Measurements from ENCODE around the gene TBC1D9B. TPM values are rescaled to one million over a fixed set of nuclear protein-coding genes. Genes with fewer than 3 reads are reported as not detected.

The TBC1D9B gene
- total RNA-seq, 1 experiment from 2014 or later: 44.9 TPM

DNA sequence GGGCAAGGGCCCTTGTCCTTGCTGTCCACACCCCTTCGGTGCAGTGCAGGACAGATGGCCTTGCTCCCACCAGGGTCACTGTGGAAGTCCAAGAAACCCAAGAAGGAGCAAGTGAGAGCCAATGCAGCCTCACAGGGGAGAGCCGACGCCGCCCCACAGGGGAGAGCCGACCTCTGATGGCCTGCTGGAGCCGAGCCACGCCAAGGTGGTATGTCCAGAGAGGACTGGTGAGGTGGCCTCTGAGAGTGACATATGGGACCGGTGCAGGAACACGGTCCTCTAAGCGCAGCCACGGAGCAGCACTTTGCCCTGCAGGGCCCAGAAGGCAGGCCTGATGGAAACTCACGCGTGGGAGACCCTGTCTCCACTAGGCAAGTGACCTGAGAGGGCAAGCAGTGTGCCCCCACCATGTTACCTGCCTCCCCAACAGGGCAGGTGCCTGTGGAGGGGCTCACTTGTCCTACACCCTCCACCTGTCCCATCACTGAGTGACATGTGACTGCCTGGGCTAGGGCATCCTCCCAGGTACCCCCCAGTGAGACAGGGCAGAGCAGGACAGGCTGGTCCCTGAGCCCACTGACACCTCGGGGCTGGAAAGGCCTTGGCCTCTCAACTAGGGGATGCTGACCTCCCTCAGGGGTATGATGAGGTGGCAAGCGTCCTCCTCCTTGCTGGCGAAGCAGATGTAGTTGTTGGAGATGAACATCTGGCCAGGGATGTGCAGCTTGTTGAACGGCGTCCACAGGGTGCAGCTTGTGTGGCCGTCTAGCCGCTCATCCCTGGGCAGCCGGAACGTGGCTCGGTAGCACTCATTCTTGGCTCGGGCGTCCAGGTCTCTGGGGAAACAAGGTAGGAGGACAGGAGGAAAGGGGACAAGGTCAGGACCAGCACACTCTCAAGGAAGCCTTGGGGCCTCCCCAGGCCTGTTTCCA is 16.7 kb downstream of the TBC1D9B start:
- Histone ChIP-seq H3K79me2 (ENCODE audit: low read length) (no peaks in the 10 kb centered on the region), H3K9me2 (replicated peaks; ENCODE audit: low read length) (no peaks in the 10 kb centered on the region), H3K4me2 (ENCODE audit: low read length) (no peak overlapping the region), H3K9me3 (ENCODE audit: low read length) (no peaks in the 10 kb centered on the region), H4K20me1 (ENCODE audit: low read length) (no peaks in the 10 kb centered on the region), H3K27ac (ENCODE audit: low read length) (no peak overlapping the region), H3K4me1 (ENCODE audit: insufficient read depth, low read length) (no peaks in the 10 kb centered on the region), H3K9ac (ENCODE audit: low read length) (no peak overlapping the region), H3K36me3 (ENCODE audit: low read depth, low read length) (peaks cover 14% of the 10 kb centered on the region), H3F3A (ENCODE audit: low read length, unreplicated experiment) (no peaks in the 10 kb centered on the region), H3K4me3 (ENCODE audit: low read length) (no peak overlapping the region), H3K27me3 (ENCODE audit: low read length) (no peaks in the 10 kb centered on the region), H2AFZ (ENCODE audit: low read length) (no peak overlapping the region)
- ChIA-PET POLR2A (ENCODE audit: unreplicated experiment) (no interaction called here), CTCF (no interaction called here)
- TF ChIP-seq EZH2 (IDR thresholded peaks at IDR 0.05; ENCODE audit: low read length, unreplicated experiment) (no peak), EZH2phosphoT487 (IDR thresholded peaks at IDR 0.05; ENCODE audit: borderline replicate concordance, low read length) (no peak)
- TF ChIP-seq, protein P1, sequence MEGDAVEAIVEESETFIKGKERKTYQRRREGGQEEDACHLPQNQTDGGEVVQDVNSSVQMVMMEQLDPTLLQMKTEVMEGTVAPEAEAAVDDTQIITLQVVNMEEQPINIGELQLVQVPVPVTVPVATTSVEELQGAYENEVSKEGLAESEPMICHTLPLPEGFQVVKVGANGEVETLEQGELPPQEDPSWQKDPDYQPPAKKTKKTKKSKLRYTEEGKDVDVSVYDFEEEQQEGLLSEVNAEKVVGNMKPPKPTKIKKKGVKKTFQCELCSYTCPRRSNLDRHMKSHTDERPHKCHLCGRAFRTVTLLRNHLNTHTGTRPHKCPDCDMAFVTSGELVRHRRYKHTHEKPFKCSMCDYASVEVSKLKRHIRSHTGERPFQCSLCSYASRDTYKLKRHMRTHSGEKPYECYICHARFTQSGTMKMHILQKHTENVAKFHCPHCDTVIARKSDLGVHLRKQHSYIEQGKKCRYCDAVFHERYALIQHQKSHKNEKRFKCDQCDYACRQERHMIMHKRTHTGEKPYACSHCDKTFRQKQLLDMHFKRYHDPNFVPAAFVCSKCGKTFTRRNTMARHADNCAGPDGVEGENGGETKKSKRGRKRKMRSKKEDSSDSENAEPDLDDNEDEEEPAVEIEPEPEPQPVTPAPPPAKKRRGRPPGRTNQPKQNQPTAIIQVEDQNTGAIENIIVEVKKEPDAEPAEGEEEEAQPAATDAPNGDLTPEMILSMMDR (conservative IDR thresholded peaks at IDR 0.05; ENCODE audit: low read depth, low read length): no peak
- intact Hi-C loops (cut with micrococcal nuclease): no loop called here
- BruUV-seq (replicated peaks): no TSS peak
- ATAC-seq (no peak), DNase-seq (no peak)

DNA sequence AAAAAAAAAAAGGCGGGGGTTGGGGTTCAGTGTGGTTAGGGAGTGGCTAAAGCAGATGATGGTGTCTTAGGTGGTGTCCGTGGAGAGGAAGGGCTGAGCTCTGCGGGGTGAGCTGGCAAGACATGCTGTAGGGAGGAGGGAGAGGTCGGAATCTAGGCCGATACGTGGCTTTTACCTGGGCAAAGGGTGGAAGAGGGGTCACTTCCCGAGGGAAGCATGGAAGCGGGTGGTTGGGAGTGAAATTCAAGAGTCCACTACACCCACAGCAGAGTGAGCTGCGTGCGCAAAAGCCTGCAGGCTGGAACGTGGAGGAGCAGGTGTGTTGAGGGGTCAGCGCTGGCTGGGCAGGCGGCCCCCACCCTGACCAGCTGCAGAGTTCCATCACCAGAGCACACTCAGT is 17.8 kb downstream of the TBC1D9B start:
- DNase-seq (no peak), ATAC-seq (no peak)
- intact Hi-C loops (cut with micrococcal nuclease): no loop called here
- no peaks in the 10 kb centered on the region for H4K20me1 ChIP-seq (ENCODE audit: low read length)
- POLR2A ChIA-PET (ENCODE audit: unreplicated experiment): no interaction called here
- no peak overlapping the region for H3K4me2 ChIP-seq (ENCODE audit: low read length)
- H3K9me2 ChIP-seq (replicated peaks; ENCODE audit: low read length): no peaks in the 10 kb centered on the region
- no peak overlapping the region for H3K4me3 ChIP-seq (ENCODE audit: low read length)
- CTCF ChIA-PET: no interaction called here
- no peaks in the 10 kb centered on the region for H3K4me1 ChIP-seq (ENCODE audit: insufficient read depth, low read length)
- no peaks in the 10 kb centered on the region for H3K9me3 ChIP-seq (ENCODE audit: low read length)
- no peak overlapping the region for H3K9ac ChIP-seq (ENCODE audit: low read length)
- no peak overlapping the region for H2AFZ ChIP-seq (ENCODE audit: low read length)
- H3F3A ChIP-seq (ENCODE audit: low read length, unreplicated experiment): no peaks in the 10 kb centered on the region
- peaks cover 22% of the 10 kb centered on the region for H3K36me3 ChIP-seq (ENCODE audit: low read depth, low read length)
- BruUV-seq (replicated peaks): no TSS peak
- no peaks in the 10 kb centered on the region for H3K79me2 ChIP-seq (ENCODE audit: low read length)
- H3K27me3 ChIP-seq (ENCODE audit: low read length): no peaks in the 10 kb centered on the region
- TF ChIP-seq EZH2phosphoT487 (IDR thresholded peaks at IDR 0.05; ENCODE audit: borderline replicate concordance, low read length): no peak
- no peak for TF ChIP-seq EZH2 (IDR thresholded peaks at IDR 0.05; ENCODE audit: low read length, unreplicated experiment)
- TF ChIP-seq, protein P1 (conservative IDR thresholded peaks at IDR 0.05; ENCODE audit: low read depth, low read length): no peak
- no peak overlapping the region for H3K27ac ChIP-seq (ENCODE audit: low read length)

DNA sequence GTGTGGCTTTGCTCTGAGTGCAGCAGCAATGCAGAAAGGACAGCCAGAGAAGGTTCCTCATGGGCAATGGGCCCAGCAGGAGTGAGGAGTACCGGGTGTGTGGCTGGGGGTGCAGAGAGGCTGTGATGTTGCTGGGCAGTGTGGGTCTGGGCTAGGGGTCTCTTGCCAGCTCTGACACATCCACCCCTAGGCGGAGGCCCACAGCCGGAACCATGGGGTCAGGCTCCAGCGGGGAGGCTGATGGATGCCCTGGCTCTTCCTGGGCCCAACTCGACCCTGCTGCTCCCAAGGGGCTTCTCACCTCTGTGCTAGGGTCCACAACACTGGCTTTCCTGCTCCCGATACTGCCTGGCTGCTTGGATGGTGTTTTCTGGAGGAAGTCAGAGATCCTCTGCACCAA is 19.9 kb downstream of the TBC1D9B start:
- Histone ChIP-seq H2AFZ (ENCODE audit: low read length) (no peak overlapping the region), H3K4me3 (ENCODE audit: low read length) (no peak overlapping the region), H3K27me3 (ENCODE audit: low read length) (no peaks in the 10 kb centered on the region), H4K20me1 (ENCODE audit: low read length) (no peaks in the 10 kb centered on the region), H3K9me2 (replicated peaks; ENCODE audit: low read length) (no peaks in the 10 kb centered on the region), H3K9me3 (ENCODE audit: low read length) (no peaks in the 10 kb centered on the region), H3K27ac (ENCODE audit: low read length) (no peak overlapping the region), H3K9ac (ENCODE audit: low read length) (no peak overlapping the region), H3F3A (ENCODE audit: low read length, unreplicated experiment) (no peaks in the 10 kb centered on the region), H3K36me3 (ENCODE audit: low read depth, low read length) (peaks cover 42% of the 10 kb centered on the region), H3K79me2 (ENCODE audit: low read length) (no peaks in the 10 kb centered on the region), H3K4me2 (ENCODE audit: low read length) (no peak overlapping the region), H3K4me1 (ENCODE audit: insufficient read depth, low read length) (no peaks in the 10 kb centered on the region)
- intact Hi-C loops (cut with micrococcal nuclease): no loop called here
- CTCF ChIA-PET: no interaction called here
- no TSS peak for BruUV-seq (replicated peaks)
- TF ChIP-seq EZH2 (IDR thresholded peaks at IDR 0.05; ENCODE audit: low read length, unreplicated experiment) (no peak), EZH2phosphoT487 (IDR thresholded peaks at IDR 0.05; ENCODE audit: borderline replicate concordance, low read length) (no peak)
- TF ChIP-seq, protein P1 (conservative IDR thresholded peaks at IDR 0.05; ENCODE audit: low read depth, low read length): no peak
- ATAC-seq (no peak), DNase-seq (no peak)
- POLR2A ChIA-PET (ENCODE audit: unreplicated experiment): no interaction called here
